SJSA1 (cell line): ENCODE measurements around the gene TMPRSS13. TPM values are rescaled to one million over a fixed set of nuclear protein-coding genes. Genes with fewer than 3 reads are reported as not detected.
A peak's percentile ranks its signal among the peaks of the same experiment; 100 is the strongest.
"Not testable (repeated sequence)": the region's sequence is repeated elsewhere in the genome, so short reads cannot be mapped to it uniquely, and the experiment has no call there.

ENCODE experiments used
- DNase-seq, 2 experiments: peaks; one replicate each; pipeline ENCODE4 v3.0.0-alpha.2; 2015 to 2020; ENCODE audit warnings: low spot score in 2 of 2, low read depth in 1 of 2
- H3K27ac ChIP-seq: fragments of 250-450 bp; sonication (Bioruptor Pico); 2 replicates; pipeline ENCODE4 v1.5.1; 2020; ENCODE audit warnings: mild to moderate bottlenecking, moderate library complexity
- H3K27me3 ChIP-seq: fragments of 250-450 bp; sonication (Bioruptor Pico); replicated peaks from 2 replicates; pipeline ENCODE4 v1.5.1; 2020; ENCODE audit warnings: mild to moderate bottlenecking, moderate library complexity
- H3K36me3 ChIP-seq: fragments of 250-450 bp; sonication (Bioruptor Pico); 2 replicates; pipeline ENCODE4 v1.5.1; 2020; ENCODE audit warnings: mild to moderate bottlenecking
- H3K4me1 ChIP-seq: fragments of 250-450 bp; sonication (Bioruptor Pico); replicated peaks from 2 replicates; pipeline ENCODE4 v1.6.1; 2021; ENCODE audit warnings: mild to moderate bottlenecking
- H3K4me3 ChIP-seq: fragments of 250-450 bp; sonication (Bioruptor Pico); 2 replicates; pipeline ENCODE4 v1.5.1; 2020; ENCODE audit warnings: mild to moderate bottlenecking
- H3K9me3 ChIP-seq: fragments of 250-450 bp; sonication (Bioruptor Pico); replicated peaks from 2 replicates; pipeline ENCODE4 v1.5.1; 2020; ENCODE audit warnings: mild to moderate bottlenecking
- total RNA-seq: library from RNA; depleted of rRNA; stranded (reverse); fragments of >200 nt; shearing (Covaris generic); gene quantifications from 2 replicates; pipeline ENCODE4 v1.2.3, GENCODE V29; 2014

The TMPRSS13 gene
- total RNA-seq, 1 experiment from 2014 or later, result not detected

DNA sequence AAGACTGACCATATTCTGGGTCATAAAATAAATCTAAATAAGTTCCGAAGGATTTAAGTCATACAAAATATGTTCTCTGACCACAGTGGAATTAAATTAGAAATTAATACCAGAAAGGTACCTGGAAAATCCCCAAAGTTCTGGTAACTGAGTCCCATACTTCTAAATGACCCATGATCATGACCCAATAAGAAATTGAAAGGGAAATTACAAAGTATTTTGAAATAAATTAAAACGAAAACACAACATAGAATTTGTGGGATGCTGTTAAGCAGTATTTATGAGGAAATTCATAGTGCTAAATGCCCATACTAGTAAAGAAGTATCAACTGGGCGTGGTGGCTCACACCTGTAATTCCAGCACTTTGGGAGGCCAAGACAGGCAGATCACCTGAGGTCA is 33.6 kb upstream of the TMPRSS13 start:
- Histone ChIP-seq H3K4me3 (no peak overlapping the region), H3K9me3 (no peaks in the 10 kb centered on the region), H3K36me3 (no peaks in the 10 kb centered on the region), H3K4me1 (no peaks in the 10 kb centered on the region), H3K27ac (no peak overlapping the region), H3K27me3 (no peaks in the 10 kb centered on the region)
- no peak for DNase-seq

DNA sequence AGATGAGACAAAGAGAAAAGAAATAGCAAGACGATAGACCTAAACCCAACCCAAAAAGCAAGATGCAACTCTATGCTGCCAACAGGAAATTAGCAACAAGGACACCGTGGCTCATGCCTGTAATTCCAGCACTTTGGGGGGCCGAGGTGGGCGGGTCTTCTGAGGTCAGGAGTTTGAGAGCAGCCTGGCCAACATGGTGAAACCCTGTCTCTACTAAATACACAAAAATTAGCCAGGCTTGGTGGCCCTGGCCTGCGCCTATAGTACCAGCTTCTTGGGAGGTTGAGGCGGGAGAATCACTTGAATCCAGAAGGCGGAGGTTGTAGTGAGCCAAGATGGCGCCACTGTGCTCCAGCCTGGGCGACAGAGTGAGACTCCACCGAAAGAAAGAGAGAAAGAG is 32.7 kb upstream of the TMPRSS13 start:
- Histone ChIP-seq H3K4me3 (no peak overlapping the region), H3K4me1 (no peaks in the 10 kb centered on the region), H3K27me3 (no peaks in the 10 kb centered on the region), H3K9me3 (no peaks in the 10 kb centered on the region), H3K27ac (no peak overlapping the region), H3K36me3 (no peaks in the 10 kb centered on the region)
- no peak for DNase-seq

DNA sequence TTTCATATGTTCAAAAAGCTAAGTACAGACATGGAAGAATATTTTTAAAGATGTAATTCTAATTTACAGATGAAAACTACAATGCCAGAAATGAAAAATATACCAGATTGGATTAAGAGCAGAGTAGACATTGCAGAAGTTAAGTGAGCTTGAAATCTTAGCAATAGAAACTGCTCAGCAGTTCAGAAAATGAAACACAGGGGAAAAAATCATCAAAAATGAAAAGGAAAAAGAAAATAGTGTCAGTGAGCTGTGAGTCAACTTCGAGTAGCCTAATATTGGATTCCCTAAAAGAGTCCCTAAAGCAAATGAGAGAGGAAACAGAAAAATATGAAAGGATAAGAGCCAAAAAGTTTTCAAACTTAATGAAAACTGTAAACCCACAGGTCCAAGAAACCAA is 31.2 kb upstream of the TMPRSS13 start:
- Histone ChIP-seq H3K4me1 (no peaks in the 10 kb centered on the region), H3K36me3 (no peaks in the 10 kb centered on the region), H3K27me3 (no peaks in the 10 kb centered on the region), H3K9me3 (no peaks in the 10 kb centered on the region), H3K27ac (no peak overlapping the region), H3K4me3 (no peak overlapping the region)
- no peak for DNase-seq

DNA sequence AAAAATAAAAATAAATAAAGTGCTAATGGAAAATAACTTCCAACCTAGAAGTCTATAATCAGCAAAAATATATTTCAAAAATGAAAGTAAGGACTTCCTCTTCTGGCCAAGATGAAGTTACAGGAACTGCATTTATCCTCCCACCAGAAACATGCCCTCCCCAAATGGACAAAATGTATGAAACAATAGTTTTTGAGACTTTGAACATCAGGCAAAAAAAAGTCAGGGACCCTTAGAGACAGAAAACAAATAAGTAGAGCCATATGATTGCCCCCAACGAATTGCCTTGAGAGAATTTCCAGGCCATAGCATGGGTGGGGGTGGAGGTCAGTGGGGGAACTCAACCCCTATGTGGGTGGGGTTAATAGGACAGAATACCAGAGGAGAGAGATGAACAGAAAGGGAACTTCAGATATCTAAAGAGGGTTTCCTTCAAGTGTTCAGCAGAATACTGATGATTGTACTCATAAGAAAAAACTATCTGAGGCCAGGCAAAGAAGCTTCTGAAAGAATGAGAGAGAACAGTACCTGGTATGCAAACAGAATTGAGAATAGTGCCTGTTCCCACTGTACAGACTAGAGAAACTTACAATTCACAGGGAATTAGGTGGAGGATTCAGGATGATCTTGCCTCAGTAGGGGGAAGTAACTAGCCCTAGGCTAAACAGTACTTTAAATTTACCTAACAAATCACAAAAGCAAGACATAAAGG is 30.4 kb upstream of the TMPRSS13 start:
- Histone ChIP-seq H3K27ac (no peak overlapping the region), H3K36me3 (no peaks in the 10 kb centered on the region), H3K27me3 (no peaks in the 10 kb centered on the region), H3K4me1 (no peaks in the 10 kb centered on the region), H3K4me3 (no peak overlapping the region), H3K9me3 (no peaks in the 10 kb centered on the region)
- DNase-seq, result no peak

DNA sequence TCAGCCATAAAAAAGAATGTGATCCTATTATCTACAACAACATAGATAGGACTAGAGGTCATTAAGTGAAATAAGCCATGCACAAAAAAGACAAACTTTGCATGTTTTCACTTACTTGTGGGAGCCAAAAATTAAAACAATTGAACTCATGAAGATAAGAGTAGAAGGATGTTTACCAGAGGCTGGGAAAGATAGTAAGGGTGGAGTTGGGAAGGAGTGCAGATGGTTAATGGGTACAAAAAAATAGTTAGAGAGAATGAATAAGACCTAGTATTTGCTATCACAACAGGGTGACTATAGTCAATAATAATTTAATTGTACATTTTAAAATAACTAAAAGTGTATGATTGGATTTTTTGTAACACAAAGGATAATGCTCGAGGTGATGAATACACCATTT is 29.7 kb upstream of the TMPRSS13 start:
- no peak overlapping the region for H3K27ac ChIP-seq
- H3K4me3 ChIP-seq, result no peak overlapping the region
- H3K36me3 ChIP-seq, result no peaks in the 10 kb centered on the region
- no peaks in the 10 kb centered on the region for H3K9me3 ChIP-seq
- no peaks in the 10 kb centered on the region for H3K27me3 ChIP-seq
- no peaks in the 10 kb centered on the region for H3K4me1 ChIP-seq
- no peak for DNase-seq

DNA sequence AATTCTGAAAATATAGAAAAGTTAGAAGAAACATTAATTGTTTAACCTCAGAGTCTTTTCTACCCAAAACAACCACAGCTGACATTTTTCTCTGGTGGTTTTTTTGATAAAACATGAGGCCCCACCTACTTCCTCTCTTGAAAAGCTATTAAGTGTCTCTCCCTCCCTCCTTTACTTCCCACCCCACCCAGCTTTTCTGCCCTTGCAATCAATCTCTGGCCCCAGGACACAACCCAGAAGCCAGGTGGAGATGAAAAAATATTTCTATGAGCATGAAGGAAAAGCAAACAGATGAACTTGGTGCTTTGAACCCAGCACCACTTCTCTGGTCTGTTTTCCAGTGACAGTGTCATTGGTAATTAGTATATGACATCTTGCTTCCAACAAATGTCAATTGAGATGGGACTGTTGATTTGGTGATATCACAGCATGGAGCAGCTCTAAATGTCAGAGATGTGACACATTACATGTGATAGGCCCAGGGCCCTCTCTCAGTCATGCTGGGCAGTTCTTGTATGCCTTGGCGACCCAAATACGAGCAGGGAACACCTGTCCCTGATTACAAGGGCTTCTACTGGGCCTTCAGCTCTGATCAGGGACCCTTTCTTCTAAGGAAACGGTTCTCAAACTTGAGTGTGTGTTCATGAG is 23.9 kb upstream of the TMPRSS13 start:
- no peak overlapping the region for H3K27ac ChIP-seq
- H3K27me3 ChIP-seq, result no peaks in the 10 kb centered on the region
- no peaks in the 10 kb centered on the region for H3K9me3 ChIP-seq
- no peaks in the 10 kb centered on the region for H3K36me3 ChIP-seq
- no peak overlapping the region for H3K4me3 ChIP-seq
- DNase-seq, result no peak
- no peaks in the 10 kb centered on the region for H3K4me1 ChIP-seq

DNA sequence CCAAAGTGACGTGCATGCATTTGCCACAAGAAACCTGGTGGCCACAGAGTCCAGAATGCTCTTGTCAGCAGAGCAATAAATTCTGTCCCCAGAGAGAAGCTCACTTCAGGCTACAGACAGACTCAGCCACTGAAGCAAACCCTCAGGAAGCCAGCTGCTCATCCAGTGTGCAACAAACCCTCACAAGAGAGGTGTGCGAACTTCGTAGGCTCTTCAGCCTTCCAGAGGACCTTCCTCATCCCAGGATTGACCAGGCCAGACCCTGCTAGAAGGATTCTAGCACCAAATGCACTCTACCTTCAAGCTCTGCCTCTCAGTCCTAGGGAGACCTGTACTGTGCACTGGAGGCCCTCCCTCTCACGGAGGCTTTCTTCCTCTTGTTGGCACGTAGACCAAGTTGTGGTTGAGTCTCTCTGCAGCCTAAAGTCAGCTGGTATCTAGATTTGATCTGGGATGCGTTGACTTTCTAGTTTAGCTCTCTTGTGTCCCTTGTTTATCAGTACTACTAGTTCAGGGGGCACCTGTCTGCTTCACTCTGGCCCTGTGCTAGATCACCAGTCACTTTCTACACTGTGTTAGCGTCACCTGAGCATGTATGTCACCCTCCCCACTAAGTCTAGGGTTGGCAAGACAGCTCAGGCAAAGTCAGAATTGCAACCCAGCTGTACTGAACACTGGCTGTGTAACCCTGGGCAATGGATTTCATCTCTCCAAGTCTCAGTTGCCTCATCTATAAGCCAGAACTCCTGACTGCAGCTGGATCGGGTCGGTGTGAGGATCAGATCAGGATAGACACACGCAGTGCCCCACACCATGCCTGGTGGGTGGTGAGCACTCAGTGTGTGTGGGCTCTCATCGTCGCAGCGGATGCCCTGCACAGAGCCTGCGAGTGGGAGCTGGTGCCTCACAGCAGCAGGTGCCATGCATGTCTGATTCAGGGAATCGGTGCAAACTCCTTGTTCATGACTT is 22.1 kb upstream of the TMPRSS13 start:
- no peak overlapping the region for H3K27ac ChIP-seq
- no peaks in the 10 kb centered on the region for H3K36me3 ChIP-seq
- H3K27me3 ChIP-seq, result no peaks in the 10 kb centered on the region
- H3K9me3 ChIP-seq, result no peaks in the 10 kb centered on the region
- no peak for DNase-seq
- no peak overlapping the region for H3K4me3 ChIP-seq
- H3K4me1 ChIP-seq, result no peaks in the 10 kb centered on the region

DNA sequence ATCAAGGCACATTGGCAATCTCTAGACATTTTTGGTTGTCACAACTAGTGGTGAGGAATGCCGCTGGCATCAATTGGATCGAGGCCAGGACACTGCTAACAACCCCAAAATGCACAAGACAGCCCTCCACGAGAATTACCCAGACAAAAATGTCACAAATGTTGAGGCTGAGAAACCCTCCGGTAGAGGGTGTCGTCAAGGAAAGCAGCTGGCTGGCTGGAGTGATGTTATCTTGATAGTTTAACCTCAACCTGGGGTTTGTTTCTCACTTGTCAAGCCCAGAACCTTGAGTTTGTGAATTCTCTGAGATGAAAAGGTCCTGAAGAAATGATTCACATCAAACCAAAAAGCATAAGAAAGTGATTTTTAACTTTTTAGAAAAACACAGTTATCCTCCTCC is 21.1 kb upstream of the TMPRSS13 start:
- DNase-seq, result no peak
- H3K4me1 ChIP-seq, result no peaks in the 10 kb centered on the region

DNA sequence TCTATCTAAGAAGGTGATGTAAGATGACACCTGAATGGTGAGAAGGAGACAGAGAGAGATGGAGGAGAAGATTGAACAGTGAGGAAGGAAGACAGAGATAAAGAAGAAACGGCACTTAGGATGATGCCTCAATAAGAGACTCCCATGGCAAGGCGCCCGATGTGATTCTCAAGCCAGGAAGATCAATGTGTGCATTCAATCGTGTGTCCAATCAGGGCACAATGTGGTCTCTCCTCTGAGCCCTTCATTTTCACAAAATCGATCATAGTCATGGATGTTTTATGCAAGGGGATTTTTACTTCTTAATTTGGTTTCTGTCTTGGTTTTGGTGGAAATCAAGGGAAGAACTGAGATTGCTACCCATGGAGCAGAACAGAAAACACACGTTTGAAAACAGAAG is 19.9 kb upstream of the TMPRSS13 start:
- DNase-seq, result no peak
- Histone ChIP-seq H3K36me3 (no peaks in the 10 kb centered on the region), H3K27me3 (no peaks in the 10 kb centered on the region), H3K4me3 (no peak overlapping the region), H3K4me1 (no peaks in the 10 kb centered on the region), H3K9me3 (no peaks in the 10 kb centered on the region), H3K27ac (no peak overlapping the region)

More for the DNA sequence above, 21.1 kb upstream of the TMPRSS13 start:
- no peaks in the 10 kb centered on the region for H3K27me3 ChIP-seq
- no peak overlapping the region for H3K27ac ChIP-seq
- no peak overlapping the region for H3K4me3 ChIP-seq
- no peaks in the 10 kb centered on the region for H3K36me3 ChIP-seq
- H3K9me3 ChIP-seq, result no peaks in the 10 kb centered on the region

DNA sequence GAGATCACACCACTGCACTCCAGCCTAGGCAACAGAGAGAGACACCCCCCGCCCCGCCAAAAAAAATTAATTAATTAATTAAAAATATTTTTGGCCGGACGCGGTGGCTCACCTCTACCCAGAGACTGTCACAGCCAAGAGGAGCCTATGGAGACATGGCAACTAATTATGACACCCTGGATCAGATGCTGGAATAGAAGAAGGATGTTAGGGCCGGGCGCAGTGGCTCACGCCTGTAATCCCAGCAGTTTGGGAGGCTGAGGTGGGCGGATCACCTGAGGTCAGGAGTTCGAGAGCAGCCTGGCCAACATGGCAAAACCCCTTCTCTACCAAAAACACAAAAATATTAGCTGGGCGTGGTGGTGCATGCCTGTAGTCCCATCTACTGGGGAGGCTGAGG is 19.3 kb upstream of the TMPRSS13 start:
- not testable (repeated sequence) for H3K4me3 ChIP-seq, H3K4me1 ChIP-seq, H3K36me3 ChIP-seq

DNA sequence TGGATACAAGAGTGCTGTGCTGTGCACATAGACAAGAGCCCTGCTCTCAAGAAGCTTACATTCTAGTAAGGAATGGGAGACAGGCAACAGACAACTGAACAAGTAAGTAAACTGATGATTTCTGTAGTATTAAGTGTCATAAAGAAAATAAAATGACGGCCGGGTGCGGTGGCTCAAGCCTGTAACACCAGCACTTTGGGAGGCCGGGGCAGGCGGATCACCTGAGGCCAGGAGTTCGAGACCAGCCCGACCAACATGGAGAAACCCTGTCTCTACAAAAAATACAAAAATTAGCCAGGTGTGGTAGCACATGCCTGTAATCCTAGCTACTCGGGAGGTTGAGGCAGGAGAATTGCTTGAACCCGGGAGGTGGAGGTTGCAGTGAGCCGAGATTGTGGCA is 18.5 kb upstream of the TMPRSS13 start:
- H3K4me1 ChIP-seq, H3K9me3 ChIP-seq, H3K27me3 ChIP-seq, H3K36me3 ChIP-seq, H3K4me3 ChIP-seq, DNase-seq, H3K27ac ChIP-seq: not testable (repeated sequence)

More for the DNA sequence above, 19.3 kb upstream of the TMPRSS13 start:
- not testable (repeated sequence) for DNase-seq, H3K27me3 ChIP-seq, H3K9me3 ChIP-seq, H3K27ac ChIP-seq

DNA sequence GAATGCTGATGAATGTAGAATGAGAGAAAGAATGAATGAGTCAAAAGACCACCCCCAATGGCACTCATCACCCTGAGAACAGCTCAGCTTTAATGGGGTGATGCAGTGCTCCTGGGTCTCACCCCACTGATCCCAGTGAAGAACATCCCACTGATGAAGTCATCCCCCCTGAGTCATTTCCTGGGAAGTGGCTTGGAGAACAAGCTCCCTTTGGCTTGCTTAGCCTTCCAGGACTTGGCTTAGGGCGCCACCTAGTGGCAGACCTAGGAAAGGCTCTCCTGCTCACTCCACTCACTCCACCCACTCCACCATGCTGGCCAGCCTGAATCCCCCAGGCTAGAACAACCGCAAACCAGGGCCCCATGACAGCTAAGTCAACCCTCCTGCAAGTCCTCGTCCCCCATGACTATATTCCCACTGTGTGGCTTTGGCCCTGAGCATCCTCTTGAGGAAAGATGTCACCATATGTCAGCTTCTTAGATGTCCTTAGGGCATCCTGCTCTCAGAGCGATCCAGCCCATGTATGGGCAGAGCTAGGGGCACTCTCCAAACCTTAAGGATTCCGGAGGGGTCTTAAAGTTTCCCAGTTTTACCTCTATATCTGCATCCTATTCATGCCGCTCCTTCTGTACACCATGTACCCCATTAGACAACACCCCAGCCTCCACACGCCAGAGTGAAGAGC is 17.8 kb upstream of the TMPRSS13 start:
- peak; percentile 50 to 76 for DNase-seq
- Histone ChIP-seq H3K4me3 (no peak overlapping the region), H3K4me1 (no peaks in the 10 kb centered on the region), H3K27me3 (no peaks in the 10 kb centered on the region), H3K36me3 (no peaks in the 10 kb centered on the region), H3K9me3 (no peaks in the 10 kb centered on the region), H3K27ac (no peak overlapping the region)

DNA sequence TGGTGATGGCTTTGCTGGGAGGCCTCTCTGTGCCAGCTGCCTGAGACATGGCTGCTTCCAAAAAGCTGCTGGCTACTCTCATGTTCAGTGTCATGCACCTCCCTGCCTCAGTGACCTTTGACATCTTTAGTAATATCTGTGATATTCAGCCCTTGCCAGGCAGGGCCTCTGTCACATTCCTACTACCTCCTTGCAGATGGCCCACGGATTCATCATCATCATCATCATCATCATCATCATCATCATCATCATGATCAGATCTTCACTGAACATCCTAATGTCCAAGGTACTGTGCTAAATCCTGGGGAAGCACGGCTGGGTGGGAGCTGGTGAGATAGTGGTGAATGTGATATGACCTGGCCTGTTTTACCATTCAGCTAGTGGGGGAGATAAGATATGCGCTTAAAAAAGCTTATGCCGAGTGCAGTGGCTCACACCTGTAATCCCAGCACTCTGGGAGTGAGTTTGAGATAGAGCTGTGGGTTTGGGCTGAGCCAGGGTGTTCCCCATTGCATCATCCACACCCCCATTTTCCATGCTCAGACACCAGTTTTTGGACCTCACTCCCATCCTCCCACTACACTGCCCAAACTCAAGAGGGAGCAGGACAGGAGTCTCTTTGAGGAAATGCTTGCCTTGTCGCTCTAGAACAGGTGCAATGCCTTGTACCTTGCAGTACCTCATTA is 17.1 kb upstream of the TMPRSS13 start:
- Histone ChIP-seq H3K27ac (no peak overlapping the region), H3K4me1 (no peaks in the 10 kb centered on the region), H3K9me3 (no peaks in the 10 kb centered on the region), H3K36me3 (no peaks in the 10 kb centered on the region), H3K27me3 (no peaks in the 10 kb centered on the region), H3K4me3 (no peak overlapping the region)
- no peak for DNase-seq
